GM21786 (cell line): ENCODE data around the gene SLC12A3.
"Not testable (repeated sequence)": the region's sequence is repeated elsewhere in the genome, so short reads cannot be mapped to it uniquely, and the experiment has no call there.

ENCODE experiments used
- ATAC-seq: cut with Tn5 transposase; IDR thresholded peaks from one replicate; pipeline ENCODE4 v1.9.1; 2021; ENCODE audit not compliant: unreplicated experiment

The SLC12A3 gene

GRCh38 chr16:56915336-56916119 is 50.5 kb downstream of the SLC12A3 start:
- no peak for ATAC-seq

GRCh38 chr16:56916571-56917403 is 51.8 kb downstream of the SLC12A3 start:
- ATAC-seq = peak; percentile 75

GRCh38 chr16:56918467-56919012 is 53.5 kb downstream of the SLC12A3 start:
- no peak for ATAC-seq

GRCh38 chr16:56919099-56919800 is 54.2 kb downstream of the SLC12A3 start:
- ATAC-seq = no peak

GRCh38 chr16:56921571-56921970 is 56.6 kb downstream of the SLC12A3 start:
- no peak for ATAC-seq

GRCh38 chr16:56923481-56924091 is 58.6 kb downstream of the SLC12A3 start:
- ATAC-seq = no peak

GRCh38 chr16:56927471-56927870 is 62.5 kb downstream of the SLC12A3 start:
- no peak for ATAC-seq

GRCh38 chr16:56929639-56930038 is 64.6 kb downstream of the SLC12A3 start:
- ATAC-seq = no peak

GRCh38 chr16:56930486-56931270 is 65.7 kb downstream of the SLC12A3 start:
- no peak for ATAC-seq

- ATAC-seq = peak; percentile 39
Observed at GRCh38 chr16:56931271-56931891, 66.4 kb downstream of the SLC12A3 start.

- peak; percentile 77 for ATAC-seq
Observed at GRCh38 chr16:56931892-56932720, 67.1 kb downstream of the SLC12A3 start, which contains the start of gene HERPUD1. Gene HERPUD1, plus strand, starts transcription at chr16:56932142. Its CDS starts 103 bp downstream, at chr16:56932245.

GRCh38 chr16:56932721-56933619 is 68.0 kb downstream of the SLC12A3 start:
- ATAC-seq = no peak

GRCh38 chr16:56933828-56934598 is 69.0 kb downstream of the SLC12A3 start:
- ATAC-seq = no peak

- not testable (repeated sequence) for ATAC-seq
Observed at GRCh38 chr16:56934599-56935145, 69.7 kb downstream of the SLC12A3 start.

GRCh38 chr16:56935201-56935600 is 70.2 kb downstream of the SLC12A3 start:
- no peak for ATAC-seq

GRCh38 chr16:56936491-56936890 is 71.5 kb downstream of the SLC12A3 start:
- no peak for ATAC-seq
